Peyer's patch (tissue), 4 donors: ENCODE measurements around the gene IGSF22.

Source experiments
- POLR2A ChIP-seq, 2 donors: fragments of 450-650 bp; IDR thresholded peaks; one replicate each; pipeline ENCODE4 v1.5.1; 2017; ENCODE audit warnings: antibody characterized with exemption in 2 of 2, mild to moderate bottlenecking in 2 of 2, moderate library complexity in 2 of 2
- TF ChIP-seq, protein P1 (sequence below), 6 experiments: fragments of 450-650 bp in 4 of 6; fragments of 200-600 bp in 2 of 6; sonication (generic) in 1 of 6; IDR thresholded peaks; one replicate each; pipeline ENCODE4 v1.5.1; 2017 to 2019; ENCODE audit warnings: antibody characterized with exemption in 6 of 6, mild to moderate bottlenecking in 3 of 6, moderate library complexity in 1 of 6

- TF ChIP-seq POLR2A (IDR thresholded peaks at IDR 0.05), result no peak
- TF ChIP-seq, protein P1, sequence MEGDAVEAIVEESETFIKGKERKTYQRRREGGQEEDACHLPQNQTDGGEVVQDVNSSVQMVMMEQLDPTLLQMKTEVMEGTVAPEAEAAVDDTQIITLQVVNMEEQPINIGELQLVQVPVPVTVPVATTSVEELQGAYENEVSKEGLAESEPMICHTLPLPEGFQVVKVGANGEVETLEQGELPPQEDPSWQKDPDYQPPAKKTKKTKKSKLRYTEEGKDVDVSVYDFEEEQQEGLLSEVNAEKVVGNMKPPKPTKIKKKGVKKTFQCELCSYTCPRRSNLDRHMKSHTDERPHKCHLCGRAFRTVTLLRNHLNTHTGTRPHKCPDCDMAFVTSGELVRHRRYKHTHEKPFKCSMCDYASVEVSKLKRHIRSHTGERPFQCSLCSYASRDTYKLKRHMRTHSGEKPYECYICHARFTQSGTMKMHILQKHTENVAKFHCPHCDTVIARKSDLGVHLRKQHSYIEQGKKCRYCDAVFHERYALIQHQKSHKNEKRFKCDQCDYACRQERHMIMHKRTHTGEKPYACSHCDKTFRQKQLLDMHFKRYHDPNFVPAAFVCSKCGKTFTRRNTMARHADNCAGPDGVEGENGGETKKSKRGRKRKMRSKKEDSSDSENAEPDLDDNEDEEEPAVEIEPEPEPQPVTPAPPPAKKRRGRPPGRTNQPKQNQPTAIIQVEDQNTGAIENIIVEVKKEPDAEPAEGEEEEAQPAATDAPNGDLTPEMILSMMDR (IDR thresholded peaks at IDR 0.05), result no peak
These were observed 54.7 kb downstream of the IGSF22 start for GRCh38 chr11:18671246-18671645.
